HepG2 (cell line): ENCODE results near the gene C1RL. TPM values are rescaled to one million over a fixed set of nuclear protein-coding genes. Genes with fewer than 3 reads are reported as not detected.

ENCODE experiments used
- ATAC-seq: fragments of 200-7000 bp; cut with Tn5 transposase; 3 replicates; pipeline ENCODE4 v1.9.1; 2020; ENCODE audit warnings: mild to moderate bottlenecking, moderate library complexity
- BruUV-seq: library from RNA; stranded (reverse); fragments of 400-500 nt; replicated peaks from 2 replicates; lab custom pipeline; 2021; lab: Mats Ljungman, UMichigan
- CTCF ChIA-PET: fragments of 300-600 bp; formaldehyde crosslinking; extraction: SDS; loops from one replicate; lab custom pipeline; 2021; ENCODE audit warnings: low total read pairs, inconsistent platforms, low intra/inter-chr PET ratio; lab: Yijun Ruan, JAX
- POLR2A ChIA-PET: fragments of 350-600 bp; sonication (Branson Sonifier 250); formaldehyde crosslinking; loops from one replicate; lab custom pipeline; 2020; ENCODE audit warnings: antibody characterized with exemption, inconsistent platforms; lab: Yijun Ruan, JAX
- DNase-seq: peaks from one replicate; pipeline ENCODE4 v3.0.0-alpha.2; 2015; ENCODE audit warnings: low spot score
- FAIRE-seq: peaks from 3 replicates; lab custom pipeline; 2011; peaks lifted over from hg19 to GRCh38; lab: Jason Lieb, UNC
- H2AFZ ChIP-seq: one replicate; pipeline ENCODE4 v1.6.1; 2011; ENCODE audit warnings: low read length, inconsistent platforms
- H3K27ac ChIP-seq: fragments of 300-600 bp; 3 replicates; pipeline ENCODE4 v1.8.0; 2011; ENCODE audit warnings: mixed run types, mild to moderate bottlenecking, mixed read lengths, low read length, inconsistent platforms; ENCODE audit not compliant: insufficient read depth; ENCODE audit errors: extremely low read length
- H3K27me3 ChIP-seq, 2 experiments: fragments of 200-600 bp in 1 of 2; 2 replicates in 1 of 2; 3 replicates in 1 of 2; pipeline versions ENCODE4 v1.6.0 to v1.8.0; 2011; ENCODE audit warnings: low read length in 2 of 2, mild to moderate bottlenecking in 2 of 2, moderate library complexity in 2 of 2, inconsistent platforms in 1 of 2; ENCODE audit not compliant: insufficient read depth in 2 of 2, control insufficient read depth in 1 of 2
- H3K36me3 ChIP-seq, 2 experiments: fragments of 200-600 bp in 1 of 2; replicated peaks in 1 of 2; 2 replicates in 1 of 2; 3 replicates in 1 of 2; pipeline versions ENCODE4 v1.5.1 to v1.8.0; 2011; ENCODE audit warnings: low read length in 2 of 2, inconsistent platforms in 1 of 2; ENCODE audit not compliant: insufficient read depth in 2 of 2, control insufficient read depth in 1 of 2
- H3K4me1 ChIP-seq: 2 replicates; pipeline ENCODE4 v1.5.1; 2012; ENCODE audit warnings: low read length, inconsistent platforms; ENCODE audit not compliant: insufficient read depth
- H3K4me2 ChIP-seq: 2 replicates; pipeline ENCODE4 v1.6.0; 2011; ENCODE audit warnings: low read depth, low read length, inconsistent platforms
- H3K4me3 ChIP-seq, 3 experiments: fragments of 200-600 bp in 1 of 3; sonication (generic), shearing (Covaris generic) in 1 of 3; replicated peaks in 1 of 3; 2 replicates each; pipeline ENCODE4 v1.5.1; 2011 to 2016; ENCODE audit warnings: low read length in 3 of 3, inconsistent platforms in 2 of 3, low read depth in 2 of 3, mild to moderate bottlenecking in 2 of 3, control low read depth in 1 of 3, mixed read lengths in 1 of 3; ENCODE audit not compliant: insufficient read depth in 1 of 3
- H3K79me2 ChIP-seq: one replicate; pipeline ENCODE4 v1.6.1; 2011; ENCODE audit warnings: low read length, inconsistent platforms; ENCODE audit not compliant: insufficient read depth
- H3K9ac ChIP-seq: 2 replicates; pipeline ENCODE4 v1.6.0; 2011; ENCODE audit warnings: mild to moderate bottlenecking, low read depth, low read length, inconsistent platforms; ENCODE audit not compliant: insufficient read depth
- H3K9me3 ChIP-seq: 2 replicates; pipeline ENCODE4 v1.5.1; 2012; ENCODE audit warnings: mild to moderate bottlenecking, low read length
- H4K20me1 ChIP-seq: 2 replicates; pipeline ENCODE4 v1.6.0; 2011; ENCODE audit warnings: inconsistent platforms, mild to moderate bottlenecking, low read length, moderate library complexity; ENCODE audit not compliant: insufficient read depth
- AGO2 ChIP-seq: fragments of 200-400 bp; formaldehyde crosslinking; optimal IDR thresholded peaks from 2 replicates; pipeline ENCODE3; 2017; ENCODE audit warnings: mild to moderate bottlenecking, low read depth, low read length, moderate library complexity
- GABPA ChIP-seq, 2 experiments: IDR thresholded peaks; 2 replicates each; pipeline ENCODE4 v1.6.1; 2011 to 2016; ENCODE audit warnings: low read depth in 2 of 2, low read length in 1 of 2, missing biosample characterization in 1 of 2, missing genetic modification characterization in 1 of 2
- ZNF274 ChIP-seq: sonication (generic); formaldehyde crosslinking; IDR thresholded peaks from 2 replicates; pipeline ENCODE4 v1.5.1; 2020; ENCODE audit warnings: mild to moderate bottlenecking, missing genetic modification reagents
- ZNF607 ChIP-seq: sonication (generic); formaldehyde crosslinking; IDR thresholded peaks from 2 replicates; pipeline ENCODE4 v1.5.1; 2020; ENCODE audit warnings: missing genetic modification reagents, mild to moderate bottlenecking, borderline replicate concordance
- WGBS: methylation state at CpG from one replicate; pipeline ENCODE4 v1.1.6; 2017; ENCODE audit warnings: low lambda C conversion rate; 5-methylcytosine and 5-hydroxymethylcytosine counted together
- in situ Hi-C: cut with HindIII; loops from 2 replicates; pipeline ENCODE4 v1.10.0; 2017; ENCODE audit warnings: low pct_unique_long_range_greater_than_20kb; ENCODE audit not compliant: extremely low pct_ligation_motif_present
- intact Hi-C: fragments of 100-400 bp; cut with micrococcal nuclease; formaldehyde crosslinking; loops from one replicate; pipeline ENCODE4 v1.10.0; 2022; ENCODE audit not compliant: unreplicated experiment
- polyA plus RNA-seq, 8 experiments: library from polyadenylated mRNA; depleted of rRNA in 3 of 8; stranded (reverse) in 7 of 8; unstranded in 1 of 8; fragments of >200 nt; fragmentation: Illumina TruSeq in 4 of 8; extraction: Trizol in 4 of 8; gene quantifications; 2 replicates each; pipeline versions ENCODE4 v1.2.1 to v1.2.3, GENCODE V29; 2011 to 2016; ENCODE audit warnings: low read depth in 4 of 8, missing spikeins in 1 of 8, mixed read lengths in 1 of 8; ENCODE audit not compliant: insufficient read depth in 1 of 8
- total RNA-seq, 5 experiments: library from RNA; depleted of rRNA; stranded (reverse); fragments of >200 nt; fragmentation: Illumina TruSeq; extraction: Trizol; gene quantifications; 2 replicates each; pipeline ENCODE4 v1.2.3, GENCODE V29; 2016; ENCODE audit warnings: low read depth in 1 of 5
- TF ChIP-seq, protein P1 (sequence below): sonication (generic); formaldehyde crosslinking; IDR thresholded peaks from 2 replicates; pipeline ENCODE4 v1.4.0; 2020; ENCODE audit warnings: missing genetic modification reagents, borderline replicate concordance

C1RL gene
- total and polyA plus RNA-seq, 2 of the 13 experiments (the other 11 are each of a cell fraction or from before 2014, with no cell fraction given), result 28.9 to 53.1 TPM

DNA sequence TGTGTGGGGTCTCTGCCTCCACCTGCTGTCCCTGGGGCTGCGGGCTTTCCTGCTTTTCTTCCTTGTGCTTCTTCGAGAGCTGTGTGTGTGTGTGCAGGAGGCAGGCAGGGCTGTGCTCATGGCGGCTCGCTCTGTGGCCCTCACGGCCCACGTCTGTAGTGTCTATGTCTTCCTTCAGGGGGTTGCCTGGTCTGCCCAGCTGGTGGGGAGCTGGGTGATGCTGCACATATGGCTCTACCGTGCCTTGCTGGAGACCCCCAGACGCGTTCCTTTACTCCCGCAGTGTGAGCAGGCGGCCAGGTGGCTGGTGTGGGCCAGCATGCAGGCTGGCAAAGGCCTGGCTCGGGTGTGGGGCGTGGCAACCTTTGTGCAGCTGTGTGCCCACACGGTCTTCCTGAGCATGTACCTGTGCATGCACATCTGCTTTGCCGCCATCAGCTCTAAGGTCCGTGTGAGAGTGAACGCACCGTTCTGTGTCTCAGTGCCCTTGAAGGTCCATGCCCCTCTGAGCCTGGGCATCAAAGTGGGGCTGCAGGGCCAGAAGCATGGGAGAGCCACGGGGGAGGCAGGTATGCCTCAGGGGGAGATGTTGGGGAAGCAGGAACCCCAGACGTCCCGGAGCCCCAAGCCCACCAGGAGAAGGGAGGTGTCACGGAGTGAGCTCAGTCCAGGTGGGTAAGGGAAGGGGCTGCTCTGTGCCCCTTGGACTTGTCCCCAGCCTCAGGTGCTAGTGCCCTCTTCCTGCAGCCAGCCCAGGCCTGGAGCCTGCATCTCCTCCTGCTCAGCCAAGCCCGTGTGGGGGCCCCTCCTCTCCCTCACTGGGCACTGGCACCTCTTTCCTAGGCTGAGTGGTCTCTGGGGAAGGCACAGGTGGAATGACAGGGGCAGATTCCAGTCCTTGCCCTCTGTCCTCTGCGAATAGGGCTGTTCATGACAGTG, 47.5 kb upstream of the C1RL start:
- Histone ChIP-seq H3K4me1 (no peaks in the 10 kb centered on the region), H3K79me2 (no peaks in the 10 kb centered on the region), H2AFZ (no peak overlapping the region), H3K9me3 (no peaks in the 10 kb centered on the region), H3K27me3 (no peaks in the 10 kb centered on the region), H3K27ac (no peak overlapping the region), H4K20me1 (no peaks in the 10 kb centered on the region), H3K4me3 (no peak overlapping the region), H3K9ac (no peak overlapping the region), H3K4me2 (no peak overlapping the region), H3K36me3 (peaks cover 20 to 25% of the 10 kb centered on the region in 2 experiments; a peak in 3 of 5 replicates)
- in situ Hi-C loops, result no loop called here
- BruUV-seq, result no TSS peak
- 93% methylated on average over 17 of the region's 24 CpGs for WGBS
- ATAC-seq (no peak), FAIRE-seq (no peak), DNase-seq (no peak)
- ChIA-PET CTCF (no interaction called here), POLR2A (no interaction called here)
- TF ChIP-seq, protein P1, sequence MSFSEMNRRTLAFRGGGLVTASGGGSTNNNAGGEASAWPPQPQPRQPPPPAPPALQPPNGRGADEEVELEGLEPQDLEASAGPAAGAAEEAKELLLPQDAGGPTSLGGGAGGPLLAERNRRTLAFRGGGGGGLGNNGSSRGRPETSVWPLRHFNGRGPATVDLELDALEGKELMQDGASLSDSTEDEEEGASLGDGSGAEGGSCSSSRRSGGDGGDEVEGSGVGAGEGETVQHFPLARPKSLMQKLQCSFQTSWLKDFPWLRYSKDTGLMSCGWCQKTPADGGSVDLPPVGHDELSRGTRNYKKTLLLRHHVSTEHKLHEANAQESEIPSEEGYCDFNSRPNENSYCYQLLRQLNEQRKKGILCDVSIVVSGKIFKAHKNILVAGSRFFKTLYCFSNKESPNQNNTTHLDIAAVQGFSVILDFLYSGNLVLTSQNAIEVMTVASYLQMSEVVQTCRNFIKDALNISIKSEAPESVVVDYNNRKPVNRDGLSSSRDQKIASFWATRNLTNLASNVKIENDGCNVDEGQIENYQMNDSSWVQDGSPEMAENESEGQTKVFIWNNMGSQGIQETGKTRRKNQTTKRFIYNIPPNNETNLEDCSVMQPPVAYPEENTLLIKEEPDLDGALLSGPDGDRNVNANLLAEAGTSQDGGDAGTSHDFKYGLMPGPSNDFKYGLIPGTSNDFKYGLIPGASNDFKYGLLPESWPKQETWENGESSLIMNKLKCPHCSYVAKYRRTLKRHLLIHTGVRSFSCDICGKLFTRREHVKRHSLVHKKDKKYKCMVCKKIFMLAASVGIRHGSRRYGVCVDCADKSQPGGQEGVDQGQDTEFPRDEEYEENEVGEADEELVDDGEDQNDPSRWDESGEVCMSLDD (CRISPR knock-in tag), result no peak
- TF ChIP-seq ZNF607 (CRISPR knock-in tag) (no peak), ZNF274 (CRISPR knock-in tag) (no peak), GABPA (IDR thresholded peaks at IDR 0.05; ENCODE audit: low read depth, low read length) (no peak), GABPA (CRISPR knock-in tag; IDR thresholded peaks at IDR 0.05; ENCODE audit: low read depth) (no peak), AGO2 (peak; percentile 15)
- intact Hi-C loops, result no loop called here
